Breast epithelium (tissue), 3 donors: ENCODE results near the gene ADSL.
"Not testable (repeated sequence)": the region's sequence is repeated elsewhere in the genome, so short reads cannot be mapped to it uniquely, and the experiment has no call there.

Experiments used
- POLR2A ChIP-seq: fragments of 450-650 bp; IDR thresholded peaks from one replicate; pipeline ENCODE4 v1.6.1; 2016; ENCODE audit warnings: antibody characterized with exemption, mild to moderate bottlenecking, moderate library complexity
- POLR2AphosphoS5 ChIP-seq, 3 donors: sonication (generic); formaldehyde crosslinking; IDR thresholded peaks; one replicate each; pipeline ENCODE4 v1.6.1; 2017; ENCODE audit warnings: antibody characterized with exemption in 3 of 3
- TF ChIP-seq, protein P1 (sequence below), 3 donors: fragments of 450-650 bp; IDR thresholded peaks; one replicate each; pipeline ENCODE4 v1.5.1; 2016 to 2017; ENCODE audit warnings: antibody characterized with exemption in 3 of 3, mild to moderate bottlenecking in 3 of 3, moderate library complexity in 3 of 3

DNA sequence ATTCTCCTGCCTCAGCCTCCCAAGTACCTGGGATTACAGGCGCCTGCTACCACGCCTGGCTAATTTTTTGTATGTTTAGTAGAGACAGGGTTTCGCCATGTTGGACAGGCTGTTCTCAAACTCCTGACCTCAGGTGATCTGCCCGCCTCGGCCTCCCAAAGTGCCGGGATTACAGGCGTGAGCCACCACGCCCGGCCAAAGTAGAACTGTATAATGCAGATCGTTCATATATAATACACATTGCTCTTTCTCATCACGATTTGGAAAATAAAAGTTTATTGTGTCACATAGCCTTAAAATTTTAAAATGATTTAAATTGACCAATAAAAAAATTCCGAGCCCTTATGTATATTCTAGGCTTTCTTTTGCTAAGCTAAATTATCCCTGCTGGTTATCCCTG, 34.7 kb upstream of the ADSL start:
- not testable (repeated sequence) for TF ChIP-seq POLR2A; POLR2AphosphoS5 (IDR thresholded peaks at IDR 0.05)
- TF ChIP-seq, protein P1, sequence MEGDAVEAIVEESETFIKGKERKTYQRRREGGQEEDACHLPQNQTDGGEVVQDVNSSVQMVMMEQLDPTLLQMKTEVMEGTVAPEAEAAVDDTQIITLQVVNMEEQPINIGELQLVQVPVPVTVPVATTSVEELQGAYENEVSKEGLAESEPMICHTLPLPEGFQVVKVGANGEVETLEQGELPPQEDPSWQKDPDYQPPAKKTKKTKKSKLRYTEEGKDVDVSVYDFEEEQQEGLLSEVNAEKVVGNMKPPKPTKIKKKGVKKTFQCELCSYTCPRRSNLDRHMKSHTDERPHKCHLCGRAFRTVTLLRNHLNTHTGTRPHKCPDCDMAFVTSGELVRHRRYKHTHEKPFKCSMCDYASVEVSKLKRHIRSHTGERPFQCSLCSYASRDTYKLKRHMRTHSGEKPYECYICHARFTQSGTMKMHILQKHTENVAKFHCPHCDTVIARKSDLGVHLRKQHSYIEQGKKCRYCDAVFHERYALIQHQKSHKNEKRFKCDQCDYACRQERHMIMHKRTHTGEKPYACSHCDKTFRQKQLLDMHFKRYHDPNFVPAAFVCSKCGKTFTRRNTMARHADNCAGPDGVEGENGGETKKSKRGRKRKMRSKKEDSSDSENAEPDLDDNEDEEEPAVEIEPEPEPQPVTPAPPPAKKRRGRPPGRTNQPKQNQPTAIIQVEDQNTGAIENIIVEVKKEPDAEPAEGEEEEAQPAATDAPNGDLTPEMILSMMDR (IDR thresholded peaks at IDR 0.05), result not testable (repeated sequence)
